ENCODE data around the gene DNAJC7. TPM values are rescaled to one million over a fixed set of nuclear protein-coding genes. Genes with fewer than 3 reads are reported as not detected.

The DNAJC7 gene
- polyA plus RNA-seq, 1 of the 3 experiments (the other 2 are of a cell fraction), result 38.8 TPM

GRCh38 chr17:41957031-41957868 is 60.0 kb downstream of the DNAJC7 start:
- no peak for DNase-seq
- 93% methylated on average over 11 of the region's 11 CpGs for WGBS (ENCODE audit: low lambda C conversion rate)
- Histone ChIP-seq H3K36me3 (replicated peaks in 1 of 2; ENCODE audit: control insufficient read depth in 1 of 2, insufficient read depth in 2 of 2, low read length in 1 of 2) (no peaks in the 10 kb centered on the region), H2AFZ (ENCODE audit: low read depth) (no peak overlapping the region), H3K4me3 (ENCODE audit: low read depth in 2 of 2, low read length in 1 of 2) (no peak overlapping the region), H3K27ac (ENCODE audit: low read depth in 2 of 2, low read length in 1 of 2) (no peak overlapping the region), H3K4me2 (no peak overlapping the region), H4K20me1 (ENCODE audit: insufficient read depth) (no peaks in the 10 kb centered on the region), H3K27me3 (ENCODE audit: insufficient read depth) (no peaks in the 10 kb centered on the region), H3K4me1 (ENCODE audit: control insufficient read depth in 1 of 2, insufficient read depth in 2 of 2, low read depth in 1 of 2, low read length in 1 of 2) (peaks cover 0 to 11% of the 10 kb centered on the region in 2 experiments; a peak in 1 of 4 replicates), H3K9me3 (no peaks in the 10 kb centered on the region), H3K9ac (no peak overlapping the region), H3K79me2 (ENCODE audit: insufficient read depth) (no peaks in the 10 kb centered on the region), H3F3A (replicated peaks; ENCODE audit: insufficient read depth) (peaks cover 4% of the 10 kb centered on the region), H3K9me2 (no peaks in the 10 kb centered on the region)
- POLR2A ChIA-PET, result no interaction called here
- CTCF ChIA-PET, result interaction anchor here (0.6 to 7.1 kb wide), 8 partner anchors 27 to 220 kb away, joined by 3 to 67 read pairs (median 3); partner anchors contain the start of genes DNAJC7, NKIRAS2 and ODAD4
- TF ChIP-seq USF1 (IDR thresholded peaks at IDR 0.05; ENCODE audit: borderline replicate concordance, low read depth) (no peak), EP300 (IDR thresholded peaks at IDR 0.05; ENCODE audit: borderline replicate concordance in 1 of 2, low read depth in 1 of 2, low read length in 1 of 2) (no peak), CHD2 (IDR thresholded peaks at IDR 0.05; ENCODE audit: low read length, partially characterized antibody) (no peak), GABPA (IDR thresholded peaks at IDR 0.05; ENCODE audit: low read depth) (no peak), MAX (IDR thresholded peaks at IDR 0.05; ENCODE audit: low read depth) (no peak), PBX3 (IDR thresholded peaks at IDR 0.05) (no peak), CTCF (IDR thresholded peaks at IDR 0.05) (no peak), GATA2 (CRISPR knock-in tag; IDR thresholded peaks at IDR 0.05) (no peak), RXRA (IDR thresholded peaks at IDR 0.05; ENCODE audit: borderline replicate concordance, low read depth) (no peak), EZH2phosphoT487 (IDR thresholded peaks at IDR 0.05; ENCODE audit: borderline replicate concordance, low read depth) (no peak), SMC3 (IDR thresholded peaks at IDR 0.05; ENCODE audit: low read depth, low read length) (no peak), FOSL2 (IDR thresholded peaks at IDR 0.05; ENCODE audit: borderline replicate concordance, low read depth) (no peak), YY1 (IDR thresholded peaks at IDR 0.05; ENCODE audit: low read depth) (no peak), ZBTB33 (IDR thresholded peaks at IDR 0.05; ENCODE audit: borderline replicate concordance, low read depth) (no peak), FOXJ3 (CRISPR knock-in tag; IDR thresholded peaks at IDR 0.05) (no peak), IRF3 (IDR thresholded peaks at IDR 0.05; ENCODE audit: low read depth, low read length) (no peak), NRF1 (IDR thresholded peaks at IDR 0.05; ENCODE audit: low read depth, low read length) (no peak), TAF1 (IDR thresholded peaks at IDR 0.05; ENCODE audit: borderline replicate concordance, low read depth, low read length) (no peak), RAD21 (IDR thresholded peaks at IDR 0.05; ENCODE audit: low read length) (no peak), RFX5 (IDR thresholded peaks at IDR 0.05; ENCODE audit: low read length) (no peak)
